DND-41 (cell line): ENCODE measurements around the gene KIF3C.

Experiments
- CTCF ChIP-seq: IDR thresholded peaks from 2 replicates; pipeline ENCODE4 v1.5.1; 2012; ENCODE audit warnings: borderline replicate concordance, low read length, moderate library complexity, mild to moderate bottlenecking; ENCODE audit not compliant: poor library complexity, severe bottlenecking; ENCODE audit errors: extremely low read depth
- EZH2 ChIP-seq: IDR thresholded peaks from 3 replicates; pipeline ENCODE4 v1.6.1; 2012; ENCODE audit warnings: borderline replicate concordance, low read depth, mild to moderate bottlenecking, moderate library complexity, low read length, inconsistent platforms; ENCODE audit not compliant: severe bottlenecking

GRCh38 chr2:25979001-25979400 lies 3.3 kb downstream of the KIF3C start:
- TF ChIP-seq CTCF, result no peak
- TF ChIP-seq EZH2, result no peak
